HS-27A (cell line): Measurements from ENCODE around the gene NACA2.
A peak's percentile ranks its signal among the peaks of the same experiment; 100 is the strongest.
"Not testable (repeated sequence)": the region's sequence is repeated elsewhere in the genome, so short reads cannot be mapped to it uniquely, and the experiment has no call there.

Source experiments
- DNase-seq: peaks from one replicate; pipeline ENCODE4 v3.0.0-alpha.2; 2012; ENCODE audit warnings: low read depth, missing footprints

Gene NACA2

GRCh38 chr17:61591018-61591417 is at the start of gene NACA2:
Gene NACA2 (minus strand): TSS chr17:61591219. CDS start chr17:61591180, 39 bp downstream.
- DNase-seq: no peak

GRCh38 chr17:61639818-61640217 is 48.8 kb upstream of the NACA2 start:
- no peak for DNase-seq

- DNase-seq: no peak
Measured at GRCh38 chr17:61638087-61638486, 47.1 kb upstream of the NACA2 start.

GRCh38 chr17:61635913-61636432 is 45.0 kb upstream of the NACA2 start:
- peak; percentile 42 for DNase-seq

- no peak for DNase-seq
Measured at GRCh38 chr17:61634942-61635538, 44.0 kb upstream of the NACA2 start.

GRCh38 chr17:61634011-61634539 is 43.1 kb upstream of the NACA2 start:
- no peak for DNase-seq

GRCh38 chr17:61632826-61633225 is 41.8 kb upstream of the NACA2 start:
- no peak for DNase-seq

- no peak for DNase-seq
Measured at GRCh38 chr17:61631800-61632199, 40.8 kb upstream of the NACA2 start.

GRCh38 chr17:61628158-61628557 is 37.1 kb upstream of the NACA2 start:
- DNase-seq: not testable (repeated sequence)

GRCh38 chr17:61627658-61628057 is 36.6 kb upstream of the NACA2 start:
- DNase-seq: no peak

- DNase-seq: no peak
Measured at GRCh38 chr17:61627125-61627524, 36.1 kb upstream of the NACA2 start.

GRCh38 chr17:61625564-61625963 is 34.5 kb upstream of the NACA2 start:
- no peak for DNase-seq

GRCh38 chr17:61624951-61625350 is 33.9 kb upstream of the NACA2 start:
- DNase-seq: no peak

- DNase-seq: no peak
Measured at GRCh38 chr17:61621317-61621716, 30.3 kb upstream of the NACA2 start.

GRCh38 chr17:61619953-61620352 is 28.9 kb upstream of the NACA2 start:
- DNase-seq: no peak

- no peak for DNase-seq
Measured at GRCh38 chr17:61619493-61619892, 28.5 kb upstream of the NACA2 start.

- DNase-seq: no peak
Measured at GRCh38 chr17:61618950-61619349, 27.9 kb upstream of the NACA2 start.

GRCh38 chr17:61617330-61617729 is 26.3 kb upstream of the NACA2 start:
- no peak for DNase-seq

GRCh38 chr17:61616783-61617182 is 25.8 kb upstream of the NACA2 start:
- no peak for DNase-seq

GRCh38 chr17:61614219-61614618 is 23.2 kb upstream of the NACA2 start:
- no peak for DNase-seq

GRCh38 chr17:61611323-61611722 is 20.3 kb upstream of the NACA2 start:
- no peak for DNase-seq

GRCh38 chr17:61605692-61606091 is 14.7 kb upstream of the NACA2 start:
- DNase-seq: no peak

- DNase-seq: no peak
Measured at GRCh38 chr17:61601297-61601696, 10.3 kb upstream of the NACA2 start.

- DNase-seq: no peak
Measured at GRCh38 chr17:61600621-61601020, 9.6 kb upstream of the NACA2 start.
